GM19025 (cell line): ENCODE data around the gene TWF2.

Experiments used
- ATAC-seq: cut with Tn5 transposase; IDR thresholded peaks from one replicate; pipeline ENCODE4 v1.9.1; 2021; ENCODE audit warnings: mild to moderate bottlenecking, low read depth, moderate library complexity; ENCODE audit not compliant: unreplicated experiment

Gene TWF2

GRCh38 chr3:52240059-52240885 is 1.3 kb upstream of the TWF2 start:
- no peak for ATAC-seq

GRCh38 chr3:52238193-52238760 is 681 bp downstream of the TWF2 start:
- peak; percentile 1 for ATAC-seq

- ATAC-seq: no peak
Measured at GRCh38 chr3:52237657-52238172, 1.2 kb downstream of the TWF2 start.

- ATAC-seq: no peak
Measured at GRCh38 chr3:52237006-52237656, 1.8 kb downstream of the TWF2 start.

- ATAC-seq: no peak
Measured at GRCh38 chr3:52236424-52236886, 2.5 kb downstream of the TWF2 start.

GRCh38 chr3:52234516-52235447 is 4.2 kb downstream of the TWF2 start:
- no peak for ATAC-seq

- no peak for ATAC-seq
Measured at GRCh38 chr3:52233968-52234367, 5.0 kb downstream of the TWF2 start.

GRCh38 chr3:52233108-52233591 is 5.8 kb downstream of the TWF2 start:
- no peak for ATAC-seq

- ATAC-seq: no peak
Measured at GRCh38 chr3:52232279-52233107, 6.5 kb downstream of the TWF2 start.

GRCh38 chr3:52231502-52232278 is 7.3 kb downstream of the TWF2 start:
- no peak for ATAC-seq

GRCh38 chr3:52230889-52231499 is 8.0 kb downstream of the TWF2 start:
- no peak for ATAC-seq

- no peak for ATAC-seq
Measured at GRCh38 chr3:52230461-52230860, 8.5 kb downstream of the TWF2 start.

- no peak for ATAC-seq
Measured at GRCh38 chr3:52229656-52230055, 9.3 kb downstream of the TWF2 start.

- no peak for ATAC-seq
Measured at GRCh38 chr3:52228751-52229291, 10.1 kb downstream of the TWF2 start.

GRCh38 chr3:52228266-52228665 is 10.7 kb downstream of the TWF2 start:
- no peak for ATAC-seq

- ATAC-seq: no peak
Measured at GRCh38 chr3:52227766-52228165, 11.2 kb downstream of the TWF2 start.

GRCh38 chr3:52227117-52227516 is 11.8 kb downstream of the TWF2 start:
- no peak for ATAC-seq
